ENCODE measurements around the gene PRPF6.

Gene PRPF6

DNA sequence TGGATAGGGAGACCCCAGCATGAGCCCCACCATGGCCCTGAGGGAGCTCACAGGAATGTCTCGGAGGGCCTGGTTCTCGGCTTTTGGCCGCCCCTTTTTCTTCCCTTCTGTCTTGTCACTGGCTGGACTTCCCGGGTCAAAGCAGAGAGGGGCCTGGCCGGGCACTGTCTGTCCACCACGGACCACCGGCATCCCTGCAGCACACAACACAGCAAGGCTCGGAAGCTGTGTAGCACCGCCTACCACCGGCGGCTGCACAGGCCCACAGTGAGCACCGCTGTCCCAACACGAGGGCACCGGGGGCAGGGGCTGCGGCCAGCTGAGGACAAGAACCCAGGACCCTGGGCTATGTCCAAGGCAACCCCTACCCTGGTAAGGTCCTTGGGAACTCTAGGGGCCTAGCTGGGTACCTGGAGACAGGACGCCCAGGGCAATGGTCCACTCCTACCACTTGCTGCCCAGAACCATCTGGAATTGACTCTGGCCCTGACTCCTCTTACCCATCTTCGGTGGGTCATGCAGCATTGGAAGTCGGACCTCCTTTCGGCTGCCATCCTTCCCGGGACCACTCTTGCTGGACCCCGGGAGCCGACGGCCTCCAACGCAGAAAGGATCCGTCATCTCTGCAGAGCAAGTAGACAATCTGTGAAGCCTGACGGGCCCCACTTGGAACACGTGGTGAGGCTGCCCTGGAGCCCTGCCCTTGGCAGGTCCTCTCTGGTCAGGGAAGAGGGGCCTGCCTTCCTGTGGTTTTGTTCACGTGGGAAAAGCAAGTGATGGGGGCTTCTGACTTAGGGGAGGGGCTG, 13.4 kb upstream of the PRPF6 start:
- TF ChIP-seq, protein P1, sequence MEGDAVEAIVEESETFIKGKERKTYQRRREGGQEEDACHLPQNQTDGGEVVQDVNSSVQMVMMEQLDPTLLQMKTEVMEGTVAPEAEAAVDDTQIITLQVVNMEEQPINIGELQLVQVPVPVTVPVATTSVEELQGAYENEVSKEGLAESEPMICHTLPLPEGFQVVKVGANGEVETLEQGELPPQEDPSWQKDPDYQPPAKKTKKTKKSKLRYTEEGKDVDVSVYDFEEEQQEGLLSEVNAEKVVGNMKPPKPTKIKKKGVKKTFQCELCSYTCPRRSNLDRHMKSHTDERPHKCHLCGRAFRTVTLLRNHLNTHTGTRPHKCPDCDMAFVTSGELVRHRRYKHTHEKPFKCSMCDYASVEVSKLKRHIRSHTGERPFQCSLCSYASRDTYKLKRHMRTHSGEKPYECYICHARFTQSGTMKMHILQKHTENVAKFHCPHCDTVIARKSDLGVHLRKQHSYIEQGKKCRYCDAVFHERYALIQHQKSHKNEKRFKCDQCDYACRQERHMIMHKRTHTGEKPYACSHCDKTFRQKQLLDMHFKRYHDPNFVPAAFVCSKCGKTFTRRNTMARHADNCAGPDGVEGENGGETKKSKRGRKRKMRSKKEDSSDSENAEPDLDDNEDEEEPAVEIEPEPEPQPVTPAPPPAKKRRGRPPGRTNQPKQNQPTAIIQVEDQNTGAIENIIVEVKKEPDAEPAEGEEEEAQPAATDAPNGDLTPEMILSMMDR (IDR thresholded peaks at IDR 0.05; ENCODE audit: insufficient read depth, low read length, missing control alignments): no peak

DNA sequence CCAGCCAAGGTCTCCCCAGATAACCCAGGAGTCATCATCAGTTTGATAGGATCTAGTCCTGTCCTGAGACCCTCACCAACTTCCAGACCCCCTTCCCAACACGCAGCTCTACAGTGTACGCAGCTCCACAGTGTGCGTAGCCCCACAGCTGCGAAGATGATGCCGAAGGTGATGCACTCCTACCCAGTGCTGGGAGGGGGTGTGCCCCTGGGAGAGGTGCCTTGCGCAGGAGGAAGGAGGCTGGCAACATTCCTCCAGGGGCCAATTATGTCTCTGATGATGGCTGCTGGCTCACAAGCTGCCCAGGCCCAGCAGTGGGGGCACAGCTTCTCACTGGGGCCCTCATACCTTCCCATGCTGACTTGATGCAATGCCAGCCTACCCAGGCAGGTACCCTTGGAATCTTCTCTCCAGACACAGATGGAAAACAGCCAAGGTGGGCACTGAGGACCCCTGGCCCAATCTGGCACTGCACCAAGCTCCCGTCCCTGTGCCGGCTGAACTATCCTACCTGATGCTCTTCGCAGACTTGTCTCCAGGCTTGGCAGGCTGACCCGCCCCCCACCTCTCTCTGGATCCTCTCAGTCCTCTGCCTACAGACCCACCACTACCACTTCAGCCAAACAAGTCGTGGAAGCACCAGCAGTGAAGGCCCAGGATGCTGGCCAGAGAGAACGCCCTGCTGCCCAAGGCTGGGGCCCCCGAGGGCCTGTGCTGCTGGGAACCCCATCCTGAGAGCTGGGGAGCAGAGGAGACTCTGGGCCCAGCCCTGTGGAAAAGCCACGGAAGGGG, 12.6 kb upstream of the PRPF6 start:
- ChIA-PET CTCF (interaction anchor here (1.2 to 3.3 kb wide), 5 partner anchors 9 to 431 kb away, joined by 3 to 14 read pairs (median 4); partner anchors contain the start of genes PRPF6, PTK6 and SAMD10), POLR2A (interaction anchor here (0.6 to 1.8 kb wide), 3 partner anchors 12 to 67 kb away, joined by 3 to 8 read pairs (median 4); partner anchors contain the start of genes PRPF6 and UCKL1)
- TF ChIP-seq, protein P1 (IDR thresholded peaks at IDR 0.05; ENCODE audit: insufficient read depth, low read length, missing control alignments): no peak
- peak overlapping the region; percentile 68 for H3K4me3 ChIP-seq (ENCODE audit: low read depth, low read length)
- DNase-seq (ENCODE audit: low read depth, low spot score): no peak

More for the DNA sequence above, 13.4 kb upstream of the PRPF6 start:
- POLR2A ChIA-PET: interaction anchor here (0.6 kb wide), 1 partner anchor 13 kb away, joined by 3 read pairs; the partner anchor contains the start of gene PRPF6
- no peak for DNase-seq (ENCODE audit: low read depth, low spot score)
- CTCF ChIA-PET: interaction anchor here (1.2 to 3.3 kb wide), 5 partner anchors 10 to 430 kb away, joined by 3 to 14 read pairs (median 4); partner anchors contain the start of genes PRPF6, PTK6 and SAMD10
- no peak overlapping the region for H3K4me3 ChIP-seq (ENCODE audit: low read depth, low read length)

DNA sequence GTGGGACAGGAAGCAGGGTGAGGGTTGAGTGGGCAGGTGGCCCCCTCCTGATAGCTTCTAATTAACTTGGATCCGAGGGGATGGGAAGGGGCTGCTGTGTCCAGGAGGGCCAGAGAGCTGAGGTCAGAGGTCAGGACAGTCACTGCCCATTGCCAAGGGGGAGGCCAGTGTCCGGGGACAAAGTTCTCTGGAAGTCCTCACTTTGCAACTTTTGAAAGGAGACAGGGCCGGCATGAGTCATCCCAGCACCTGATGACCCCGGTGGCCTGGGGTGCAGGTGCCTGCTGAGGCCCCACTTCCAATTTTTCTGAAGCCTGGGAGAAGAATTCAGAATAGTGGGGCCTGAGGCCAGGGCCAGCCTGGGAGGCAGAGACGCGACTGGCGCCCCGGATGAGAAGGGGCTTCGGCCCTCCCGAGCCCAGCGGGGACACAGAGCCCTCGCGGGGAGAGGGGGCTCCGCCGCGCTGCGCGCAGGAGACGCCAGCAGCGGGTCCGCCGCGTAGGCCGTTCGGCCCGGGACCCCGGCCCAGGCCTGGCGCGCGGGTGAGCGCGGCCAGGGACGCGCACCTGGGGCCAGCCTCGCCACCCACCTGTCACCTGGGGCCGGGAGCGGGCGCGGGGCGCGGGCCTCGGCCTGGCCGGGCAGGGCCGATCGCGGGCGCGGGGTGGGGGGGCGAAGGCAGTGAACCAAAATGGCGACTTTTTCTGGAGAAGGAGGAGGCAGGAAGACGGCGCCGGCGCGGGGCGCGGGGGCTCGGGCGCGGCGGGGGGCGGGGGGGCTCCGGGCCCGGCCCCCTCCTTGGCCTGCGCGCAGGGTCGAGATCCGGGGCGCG, 11.8 kb upstream of the PRPF6 start:
- CTCF ChIA-PET: interaction anchor here (1.2 to 3.3 kb wide), 5 partner anchors 9 to 432 kb away, joined by 3 to 14 read pairs (median 4); partner anchors contain the start of genes PRPF6, PTK6 and SAMD10
- peak overlapping the region; percentile 68 for H3K4me3 ChIP-seq (ENCODE audit: low read depth, low read length)
- DNase-seq (ENCODE audit: low read depth, low spot score): no peak
- POLR2A ChIA-PET: interaction anchor here (0.6 to 1.8 kb wide), 2 partner anchors 13 to 68 kb away, joined by 4 to 8 read pairs; partner anchors contain the start of gene UCKL1
- TF ChIP-seq, protein P1 (IDR thresholded peaks at IDR 0.05; ENCODE audit: insufficient read depth, low read length, missing control alignments): no peak

DNA sequence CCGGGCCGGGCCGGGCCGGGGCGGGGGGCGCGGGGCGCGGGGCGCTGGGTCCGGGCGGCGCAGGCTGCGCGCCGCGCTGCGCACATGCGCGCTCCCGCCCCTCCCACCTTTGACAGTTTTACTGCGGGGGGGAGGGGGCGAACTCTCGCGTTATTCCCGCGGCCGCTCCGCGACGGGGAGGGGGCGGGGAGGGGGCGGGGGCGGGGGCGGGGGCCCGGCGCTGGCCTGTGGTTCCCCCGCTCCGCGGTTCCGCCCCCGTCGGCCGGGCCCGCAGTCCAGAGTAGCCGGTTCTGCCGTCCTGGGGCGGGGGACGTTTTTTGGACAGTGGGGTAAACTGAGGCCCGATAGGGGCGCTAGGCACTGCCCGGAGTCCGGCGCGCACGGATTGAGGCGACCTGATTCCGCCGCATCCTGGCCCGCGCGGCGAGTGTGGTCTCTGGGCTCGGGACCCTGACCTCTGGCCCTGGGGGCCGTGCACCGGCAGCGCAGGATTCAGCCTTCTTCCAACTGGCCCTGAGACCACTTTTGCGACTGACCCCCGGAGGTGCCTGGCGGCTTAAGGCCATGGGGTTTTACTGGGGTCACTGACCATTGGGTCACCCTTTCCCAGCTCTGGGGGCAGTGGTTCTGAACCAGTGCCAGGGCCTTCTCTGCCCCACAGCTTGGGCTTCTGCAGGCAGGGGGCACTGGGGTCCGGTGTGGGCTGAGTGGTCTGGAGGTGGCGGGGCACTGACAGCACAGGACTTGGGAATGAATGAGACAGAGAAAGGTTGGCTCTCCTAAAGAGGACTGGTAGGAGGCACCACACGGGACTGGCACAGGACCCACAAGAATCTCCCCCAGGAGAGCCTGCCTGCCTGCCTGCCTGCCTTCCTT, 10.9 kb upstream of the PRPF6 start, which contains the start of gene ZNF512B:
Gene ZNF512B, minus strand, starts transcription at position 93 of the 876 bp plus-strand sequence. CDS start 1,980 bp downstream, outside the sequence.
- DNase-seq (ENCODE audit: low read depth, low spot score): no peak
- ChIA-PET POLR2A (interaction anchor here (1.8 kb wide), 1 partner anchor 13 kb away, joined by 8 read pairs; the partner anchor contains the start of gene UCKL1), CTCF (interaction anchor here (0.9 kb wide), 1 partner anchor 11 kb away, joined by 5 read pairs; the partner anchor contains the start of gene PRPF6)
- TF ChIP-seq, protein P1 (IDR thresholded peaks at IDR 0.05; ENCODE audit: insufficient read depth, low read length, missing control alignments): no peak
- peak within 1 kb of the TSS; percentile 68 for H3K4me3 ChIP-seq (ENCODE audit: low read depth, low read length)
